ENCODE data around the gene CENPP.

- TF ChIP-seq CTCF (conservative IDR thresholded peaks at IDR 0.05; ENCODE audit: low read depth, low read length) = no peak
- TF ChIP-seq EZH2 (IDR thresholded peaks at IDR 0.05; ENCODE audit: borderline replicate concordance, low read depth, low read length, poor library complexity, severe bottlenecking) = no peak
Observed at GRCh38 chr9:92564982-92565381, 239.2 kb downstream of the CENPP start.

All from A673 (cell line).